Lung microvascular endothelial cell (primary cell): ENCODE results near the gene RRP12. TPM values are rescaled to one million over a fixed set of nuclear protein-coding genes. Genes with fewer than 3 reads are reported as not detected.
"Not testable (repeated sequence)": the region's sequence is repeated elsewhere in the genome, so short reads cannot be mapped to it uniquely, and the experiment has no call there.

Source experiments
- DNase-seq, 2 donors: peaks; one replicate each; pipeline versions ENCODE4 v3.0.0 to v3.0.0-alpha.2; 2010; ENCODE audit warnings: low read depth in 2 of 2
- total RNA-seq: library from RNA; depleted of rRNA; stranded (reverse); fragments of >200 nt; gene quantifications from 2 replicates; pipeline ENCODE4 v1.2.1, GENCODE V29; 2014

Gene RRP12
- total RNA-seq, 1 donor from 2014 or later: 9.3 TPM

- DNase-seq: peak in 1 of 2 donors; percentile 40
Observed at GRCh38 chr10:97408496-97408992, 7.4 kb upstream of the RRP12 start.

GRCh38 chr10:97407952-97408248, 6.8 kb upstream of the RRP12 start:
- no peak for DNase-seq

GRCh38 chr10:97407211-97407951, 6.2 kb upstream of the RRP12 start:
- peak; percentile 80 to 84 for DNase-seq

GRCh38 chr10:97406483-97406882, 5.3 kb upstream of the RRP12 start:
- DNase-seq: not testable (repeated sequence)

- DNase-seq: no peak
Observed at GRCh38 chr10:97406064-97406463, 4.9 kb upstream of the RRP12 start.

- no peak for DNase-seq
Observed at GRCh38 chr10:97404044-97404443, 2.9 kb upstream of the RRP12 start.

- DNase-seq: no peak
Observed at GRCh38 chr10:97401455-97401919, 347 bp upstream of the RRP12 start.

GRCh38 chr10:97399843-97400545, 1.1 kb downstream of the RRP12 start:
- DNase-seq: peak; percentile 78 to 88

GRCh38 chr10:97396056-97396455, 5.1 kb downstream of the RRP12 start:
- no peak for DNase-seq

GRCh38 chr10:97393034-97393573, 8.0 kb downstream of the RRP12 start:
- no peak for DNase-seq

GRCh38 chr10:97390091-97390490, 11.0 kb downstream of the RRP12 start:
- DNase-seq: no peak

- no peak for DNase-seq
Observed at GRCh38 chr10:97388152-97388551, 13.0 kb downstream of the RRP12 start.

GRCh38 chr10:97385565-97385964, 15.6 kb downstream of the RRP12 start:
- no peak for DNase-seq

GRCh38 chr10:97384641-97385040, 16.5 kb downstream of the RRP12 start:
- DNase-seq: no peak

- DNase-seq: no peak
Observed at GRCh38 chr10:97384156-97384555, 17.0 kb downstream of the RRP12 start.

GRCh38 chr10:97383159-97383558, 18.0 kb downstream of the RRP12 start:
- no peak for DNase-seq

- DNase-seq: no peak
Observed at GRCh38 chr10:97381626-97382025, 19.5 kb downstream of the RRP12 start.

- no peak for DNase-seq
Observed at GRCh38 chr10:97380516-97380915, 20.6 kb downstream of the RRP12 start.

- no peak for DNase-seq
Observed at GRCh38 chr10:97378933-97379921, 21.9 kb downstream of the RRP12 start.

- DNase-seq: no peak
Observed at GRCh38 chr10:97376413-97376812, 24.7 kb downstream of the RRP12 start.

GRCh38 chr10:97373456-97373855, 27.7 kb downstream of the RRP12 start:
- no peak for DNase-seq
